Activated naive CD4-positive, alpha-beta T cell treated with anti-CD3 and anti-CD28 coated beads, Interleukin-2, amount 50 U/mL, for 16 hours (primary cell): ENCODE data around the gene CLEC18B.
A peak's percentile ranks its signal among the peaks of the same experiment; 100 is the strongest.
"Not testable (repeated sequence)": the region's sequence is repeated elsewhere in the genome, so short reads cannot be mapped to it uniquely, and the experiment has no call there.

Source experiments
- DNase-seq: peaks from one replicate; pipeline ENCODE4 v3.0.0-alpha.2; 2020

Gene CLEC18B

GRCh38 chr16:74443624-74444346 lies 22.5 kb upstream of the CLEC18B start:
- not testable (repeated sequence) for DNase-seq

GRCh38 chr16:74439685-74440084 lies 18.4 kb upstream of the CLEC18B start:
- DNase-seq, result no peak

GRCh38 chr16:74438492-74438979 lies 17.3 kb upstream of the CLEC18B start:
- DNase-seq, result no peak

- DNase-seq, result no peak
These were observed 10.2 kb upstream of the CLEC18B start for GRCh38 chr16:74431516-74431915.

GRCh38 chr16:74430036-74430712 lies 8.9 kb upstream of the CLEC18B start:
- DNase-seq, result peak; percentile 48

- DNase-seq, result not testable (repeated sequence)
These were observed 7.2 kb upstream of the CLEC18B start for GRCh38 chr16:74428493-74428892.

GRCh38 chr16:74425751-74426150 lies 4.5 kb upstream of the CLEC18B start:
- DNase-seq, result not testable (repeated sequence)

GRCh38 chr16:74423721-74424120 lies 2.4 kb upstream of the CLEC18B start:
- DNase-seq, result not testable (repeated sequence)

GRCh38 chr16:74422086-74422485 lies 808 bp upstream of the CLEC18B start:
- DNase-seq, result not testable (repeated sequence)

GRCh38 chr16:74421482-74421785 lies 156 bp upstream of the CLEC18B start:
- DNase-seq, result not testable (repeated sequence)

GRCh38 chr16:74419811-74420210 lies 1.5 kb downstream of the CLEC18B start:
- not testable (repeated sequence) for DNase-seq

- DNase-seq, result not testable (repeated sequence)
These were observed 3.4 kb downstream of the CLEC18B start for GRCh38 chr16:74417897-74418296.

- not testable (repeated sequence) for DNase-seq
These were observed 7.4 kb downstream of the CLEC18B start for GRCh38 chr16:74413920-74414319.

GRCh38 chr16:74413485-74413884 lies 7.8 kb downstream of the CLEC18B start:
- DNase-seq, result not testable (repeated sequence)

GRCh38 chr16:74412775-74413390 lies 8.4 kb downstream of the CLEC18B start:
- not testable (repeated sequence) for DNase-seq

GRCh38 chr16:74412138-74412774 lies 9.0 kb downstream of the CLEC18B start:
- DNase-seq, result not testable (repeated sequence)

- not testable (repeated sequence) for DNase-seq
These were observed 10.3 kb downstream of the CLEC18B start for GRCh38 chr16:74410981-74411380.

- DNase-seq, result not testable (repeated sequence)
These were observed 11.0 kb downstream of the CLEC18B start for GRCh38 chr16:74410057-74410957.

- not testable (repeated sequence) for DNase-seq
These were observed 11.9 kb downstream of the CLEC18B start for GRCh38 chr16:74409185-74409981.

GRCh38 chr16:74407362-74407705 lies 13.9 kb downstream of the CLEC18B start:
- DNase-seq, result not testable (repeated sequence)

GRCh38 chr16:74406600-74407361 lies 14.5 kb downstream of the CLEC18B start:
- DNase-seq, result not testable (repeated sequence)
